Measurements from ENCODE around the gene MAP3K13.

The MAP3K13 gene

DNA sequence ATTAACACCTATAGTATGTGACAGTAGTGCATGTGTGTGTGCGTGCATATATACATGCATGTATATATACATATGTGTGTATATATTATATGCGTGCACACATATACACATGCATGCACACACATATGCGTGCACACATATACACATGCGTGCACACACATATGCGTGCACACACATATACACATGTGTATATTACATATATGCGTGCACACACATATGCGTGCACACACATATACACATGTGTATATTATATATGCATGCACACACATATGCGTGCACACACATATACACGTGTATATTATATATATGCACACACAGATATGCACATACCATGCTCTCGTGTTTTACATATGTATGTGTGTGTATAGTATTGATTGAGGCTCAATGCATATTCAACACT lies 42.0 kb upstream of the MAP3K13 start:
- DNase-seq (ENCODE audit: low read depth): no peak
- no peak overlapping the region for H3K4me3 ChIP-seq (ENCODE audit: low read length)
- TF ChIP-seq, protein P1, sequence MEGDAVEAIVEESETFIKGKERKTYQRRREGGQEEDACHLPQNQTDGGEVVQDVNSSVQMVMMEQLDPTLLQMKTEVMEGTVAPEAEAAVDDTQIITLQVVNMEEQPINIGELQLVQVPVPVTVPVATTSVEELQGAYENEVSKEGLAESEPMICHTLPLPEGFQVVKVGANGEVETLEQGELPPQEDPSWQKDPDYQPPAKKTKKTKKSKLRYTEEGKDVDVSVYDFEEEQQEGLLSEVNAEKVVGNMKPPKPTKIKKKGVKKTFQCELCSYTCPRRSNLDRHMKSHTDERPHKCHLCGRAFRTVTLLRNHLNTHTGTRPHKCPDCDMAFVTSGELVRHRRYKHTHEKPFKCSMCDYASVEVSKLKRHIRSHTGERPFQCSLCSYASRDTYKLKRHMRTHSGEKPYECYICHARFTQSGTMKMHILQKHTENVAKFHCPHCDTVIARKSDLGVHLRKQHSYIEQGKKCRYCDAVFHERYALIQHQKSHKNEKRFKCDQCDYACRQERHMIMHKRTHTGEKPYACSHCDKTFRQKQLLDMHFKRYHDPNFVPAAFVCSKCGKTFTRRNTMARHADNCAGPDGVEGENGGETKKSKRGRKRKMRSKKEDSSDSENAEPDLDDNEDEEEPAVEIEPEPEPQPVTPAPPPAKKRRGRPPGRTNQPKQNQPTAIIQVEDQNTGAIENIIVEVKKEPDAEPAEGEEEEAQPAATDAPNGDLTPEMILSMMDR (conservative IDR thresholded peaks at IDR 0.05; ENCODE audit: low read length): no peak

DNA sequence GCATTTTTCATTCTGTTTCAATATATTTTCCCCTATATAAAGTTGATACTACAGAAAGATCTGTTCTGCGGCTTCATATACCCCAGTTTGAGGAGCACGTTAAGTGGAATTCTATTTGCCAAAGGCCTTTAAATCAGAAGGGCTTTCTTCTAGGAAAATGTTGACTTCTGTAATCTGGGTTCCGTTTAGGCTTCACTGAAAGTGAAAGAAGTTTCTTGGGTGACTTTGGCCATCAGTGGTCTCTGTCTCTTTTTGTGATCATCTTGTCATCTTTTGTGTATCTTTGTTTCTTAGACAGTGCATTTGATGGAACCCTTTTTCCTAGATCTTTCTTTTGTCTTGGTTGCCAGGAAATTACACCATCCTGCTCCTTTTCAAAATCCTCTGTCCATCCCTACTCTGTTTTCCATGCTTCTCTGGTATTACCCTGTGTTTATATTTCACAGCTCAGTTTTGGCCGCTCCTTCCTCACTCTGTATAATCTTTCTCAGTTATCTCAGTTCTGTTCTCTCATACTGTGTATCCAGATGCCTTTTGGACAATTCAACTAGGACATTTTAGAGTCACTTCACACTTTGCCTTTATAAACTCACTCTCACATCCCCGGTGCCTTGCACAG lies 40.7 kb upstream of the MAP3K13 start:
- H3K4me3 ChIP-seq (ENCODE audit: low read length): no peak overlapping the region
- DNase-seq (ENCODE audit: low read depth): no peak
- TF ChIP-seq, protein P1 (conservative IDR thresholded peaks at IDR 0.05; ENCODE audit: low read length): no peak

DNA sequence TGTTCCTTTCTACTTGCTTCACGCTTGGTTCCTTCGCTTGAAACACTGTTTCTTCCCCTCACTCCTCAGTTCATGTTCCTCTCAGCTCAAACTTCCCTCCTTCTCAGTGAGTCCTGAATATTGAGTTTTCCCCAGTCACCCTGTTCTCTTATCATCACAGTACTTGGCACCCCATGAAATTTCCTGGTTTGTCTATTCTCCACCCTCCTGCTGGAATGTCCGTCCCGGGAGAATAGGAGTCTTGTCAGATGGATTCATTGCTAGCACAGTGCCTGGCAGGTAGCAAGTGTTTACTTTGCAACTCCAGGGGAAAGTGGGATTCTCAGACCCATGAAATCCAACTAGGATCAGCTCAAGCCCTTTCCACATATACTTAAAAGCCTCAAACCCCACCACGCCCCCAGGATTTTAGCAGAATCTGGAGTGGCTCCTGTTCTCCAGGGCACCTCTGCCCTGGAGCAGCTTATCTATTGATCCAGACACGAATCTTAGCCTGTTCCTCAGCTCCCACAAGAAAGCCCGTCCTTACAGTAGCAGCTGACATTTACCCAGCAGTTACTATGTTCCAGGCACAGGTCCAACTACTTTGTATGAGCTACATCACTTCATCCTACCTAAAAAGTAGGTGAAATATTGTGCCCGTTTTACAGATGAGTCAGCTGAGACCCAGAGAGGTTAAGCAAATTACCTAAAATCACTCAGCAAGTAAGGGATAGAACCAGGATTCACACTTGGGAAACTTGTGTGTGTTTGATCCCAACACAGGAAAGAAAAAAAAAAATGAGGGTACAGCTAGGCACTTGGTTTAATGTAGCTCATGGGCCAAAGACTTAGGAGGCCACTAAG lies 36.8 kb upstream of the MAP3K13 start:
- no peak for DNase-seq (ENCODE audit: low read depth)
- TF ChIP-seq, protein P1 (conservative IDR thresholded peaks at IDR 0.05; ENCODE audit: low read length): no peak
- no peak overlapping the region for H3K4me3 ChIP-seq (ENCODE audit: low read length)

DNA sequence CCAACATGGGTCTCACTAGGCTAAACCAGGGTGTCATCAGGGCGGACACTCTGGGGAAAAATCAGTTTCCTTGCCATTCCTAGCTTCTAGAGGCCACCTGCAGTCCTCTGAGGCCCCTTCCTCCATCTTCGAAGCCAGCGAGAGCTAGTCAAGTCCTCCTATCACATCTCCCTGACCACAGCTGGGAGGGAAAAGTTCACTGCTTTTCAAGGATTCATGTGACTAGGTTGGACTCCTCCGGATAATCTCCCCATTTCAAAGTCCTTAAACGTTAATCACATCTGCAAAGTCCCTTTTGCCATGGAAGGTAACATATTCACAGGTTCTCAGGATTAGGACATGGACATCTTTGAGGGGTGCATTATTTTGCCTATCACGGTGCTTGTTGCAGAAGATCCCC lies 35.9 kb upstream of the MAP3K13 start:
- TF ChIP-seq, protein P1 (conservative IDR thresholded peaks at IDR 0.05; ENCODE audit: low read length): no peak
- DNase-seq (ENCODE audit: low read depth): no peak
- no peak overlapping the region for H3K4me3 ChIP-seq (ENCODE audit: low read length)

DNA sequence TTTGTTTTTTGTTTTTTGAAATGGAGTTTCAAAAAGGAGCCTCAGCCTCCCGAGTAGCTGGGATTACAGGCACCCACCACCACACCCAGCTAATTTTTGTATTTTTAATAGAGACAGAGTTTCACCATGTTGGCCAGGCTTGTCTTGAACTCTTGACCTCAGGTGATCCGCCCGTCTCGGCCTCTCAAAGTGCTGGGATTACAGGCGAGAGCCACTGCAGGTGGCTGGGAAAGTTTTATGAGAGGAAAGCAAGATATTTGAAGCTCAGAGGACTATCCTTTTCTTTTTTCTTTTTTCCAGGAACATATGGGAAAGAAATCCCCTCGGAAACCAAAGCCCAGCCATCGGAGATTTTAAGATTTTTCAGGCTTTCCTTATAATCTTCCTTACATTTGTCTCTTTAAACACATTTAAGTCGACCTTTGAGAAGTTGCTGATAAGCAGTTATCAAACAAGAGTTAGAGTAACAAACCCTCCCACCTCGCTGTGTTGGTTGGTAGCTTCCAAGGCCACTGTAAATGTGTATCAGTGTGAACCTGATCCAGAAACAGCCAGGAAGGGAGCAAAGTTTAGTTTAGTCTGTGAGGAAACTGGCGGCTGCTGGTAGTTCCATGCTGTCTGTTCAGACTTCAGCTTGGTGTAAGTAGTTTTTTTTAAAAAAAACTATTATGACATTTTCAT lies 34.5 kb upstream of the MAP3K13 start:
- H3K4me3 ChIP-seq (ENCODE audit: low read length): no peak overlapping the region
- no peak for DNase-seq (ENCODE audit: low read depth)
- TF ChIP-seq, protein P1 (conservative IDR thresholded peaks at IDR 0.05; ENCODE audit: low read length): no peak

DNA sequence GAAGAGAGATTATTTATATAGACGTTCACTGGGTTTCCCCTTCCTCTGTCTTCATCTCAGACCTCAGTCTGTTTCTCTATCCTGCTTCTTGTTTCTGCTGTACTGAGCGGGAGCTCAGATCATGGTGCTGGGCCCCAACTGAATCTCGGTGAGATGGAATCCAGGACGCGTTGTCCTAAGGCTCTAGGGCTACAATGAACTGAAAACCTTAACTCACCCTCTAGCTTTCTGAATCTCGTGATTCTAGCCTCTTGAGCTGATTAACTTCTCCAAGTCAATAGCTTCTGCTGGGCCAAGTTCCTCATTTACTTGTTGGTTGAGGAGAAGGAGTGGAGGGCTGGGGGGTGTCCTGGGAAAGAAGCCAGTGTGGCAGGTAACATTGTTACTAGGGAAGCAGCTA lies 32.7 kb upstream of the MAP3K13 start:
- TF ChIP-seq, protein P1 (conservative IDR thresholded peaks at IDR 0.05; ENCODE audit: low read length): no peak
- H3K4me3 ChIP-seq (ENCODE audit: low read length): no peak overlapping the region
- DNase-seq (ENCODE audit: low read depth): no peak

All from AG10803 (cell line).